DND-41 (cell line): ENCODE results near the gene ANKRD13D.

Source experiments
- CTCF ChIP-seq: IDR thresholded peaks from 2 replicates; pipeline ENCODE4 v1.5.1; 2012; ENCODE audit warnings: borderline replicate concordance, low read length, moderate library complexity, mild to moderate bottlenecking; ENCODE audit not compliant: poor library complexity, severe bottlenecking; ENCODE audit errors: extremely low read depth
- EZH2 ChIP-seq: IDR thresholded peaks from 3 replicates; pipeline ENCODE4 v1.6.1; 2012; ENCODE audit warnings: borderline replicate concordance, low read depth, mild to moderate bottlenecking, moderate library complexity, low read length, inconsistent platforms; ENCODE audit not compliant: severe bottlenecking

GRCh38 chr11:67288452-67289225 is 464 bp upstream of the ANKRD13D start:
- TF ChIP-seq CTCF, result peak; percentile 75
- no peak for TF ChIP-seq EZH2
